HUES48 (cell line): ENCODE data around the gene MAP3K19.

ENCODE experiments used
- H3K27ac ChIP-seq: one replicate; pipeline ENCODE4 v1.7.0; 2013; ENCODE audit warnings: low read depth, low read length, inconsistent platforms
- H3K27me3 ChIP-seq: 2 replicates; pipeline ENCODE4 v1.6.1; 2013; ENCODE audit warnings: mild to moderate bottlenecking, low read length; ENCODE audit not compliant: control insufficient read depth, insufficient read depth
- H3K36me3 ChIP-seq: 2 replicates; pipeline ENCODE4 v1.6.1; 2013; ENCODE audit warnings: low read length; ENCODE audit not compliant: control insufficient read depth, insufficient read depth
- H3K4me1 ChIP-seq: 2 replicates; pipeline ENCODE4 v1.6.1; 2013; ENCODE audit warnings: mild to moderate bottlenecking, low read length; ENCODE audit not compliant: control insufficient read depth, insufficient read depth
- H3K4me3 ChIP-seq: 2 replicates; pipeline ENCODE4 v1.5.1; 2013; ENCODE audit warnings: mild to moderate bottlenecking, low read depth, low read length
- H3K9ac ChIP-seq: 2 replicates; pipeline ENCODE4 v1.6.1; 2013; ENCODE audit warnings: mild to moderate bottlenecking, low read depth, low read length, moderate library complexity
- H3K9me3 ChIP-seq: 2 replicates; pipeline ENCODE4 v1.6.1; 2013; ENCODE audit warnings: low read length; ENCODE audit not compliant: control insufficient read depth, insufficient read depth

Gene MAP3K19

GRCh38 chr2:134932864-134933526 is 114.3 kb downstream of the MAP3K19 start:
- peaks cover 46% of the 10 kb centered on the region for H3K36me3 ChIP-seq
- no peak overlapping the region for H3K27ac ChIP-seq
- no peaks in the 10 kb centered on the region for H3K27me3 ChIP-seq

GRCh38 chr2:134927195-134927594 is 120.1 kb downstream of the MAP3K19 start:
- H3K27ac ChIP-seq = no peak overlapping the region

More at GRCh38 chr2:134932864-134933526, 114.3 kb downstream of the MAP3K19 start:
- Histone ChIP-seq H3K9ac (no peak overlapping the region), H3K4me3 (no peak overlapping the region), H3K4me1 (peaks cover 19% of the 10 kb centered on the region; the same call in 1 of the 2 replicates), H3K9me3 (no peaks in the 10 kb centered on the region)

GRCh38 chr2:134926231-134926931 is 120.9 kb downstream of the MAP3K19 start:
- peaks cover 37% of the 10 kb centered on the region for H3K36me3 ChIP-seq
- H3K4me1 ChIP-seq = peaks cover 19% of the 10 kb centered on the region
- H3K9ac ChIP-seq = no peak overlapping the region
- no peaks in the 10 kb centered on the region for H3K9me3 ChIP-seq
- no peak overlapping the region for H3K27ac ChIP-seq
- no peaks in the 10 kb centered on the region for H3K27me3 ChIP-seq
- H3K4me3 ChIP-seq = no peak overlapping the region

More at GRCh38 chr2:134927195-134927594, 120.1 kb downstream of the MAP3K19 start:
- peaks cover 15% of the 10 kb centered on the region for H3K4me1 ChIP-seq
- no peaks in the 10 kb centered on the region for H3K27me3 ChIP-seq
- H3K36me3 ChIP-seq = peaks cover 36% of the 10 kb centered on the region
- no peak overlapping the region for H3K4me3 ChIP-seq
- H3K9ac ChIP-seq = no peak overlapping the region
- H3K9me3 ChIP-seq = no peaks in the 10 kb centered on the region

DNA sequence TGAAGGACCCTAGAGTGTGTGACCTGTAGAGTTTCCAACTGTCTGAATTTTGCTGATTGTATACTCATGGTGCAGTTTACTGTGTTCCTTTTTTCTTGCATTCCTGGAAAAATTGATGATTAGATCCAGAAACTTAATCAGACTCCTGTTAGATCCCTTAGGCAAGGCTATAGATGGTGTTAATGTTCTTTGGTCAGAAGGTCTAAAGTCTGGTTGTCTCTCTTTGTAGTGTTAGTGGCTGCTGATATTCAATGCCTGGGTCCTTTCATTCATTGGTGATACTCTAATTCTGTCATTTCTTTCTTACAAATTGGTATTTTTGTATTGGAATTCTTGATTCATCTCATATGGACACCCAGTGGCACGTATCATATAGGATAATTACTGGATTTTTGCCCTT is 122.3 kb downstream of the MAP3K19 start:
- no peak overlapping the region for H3K27ac ChIP-seq
- peaks cover 28% of the 10 kb centered on the region for H3K4me1 ChIP-seq
- H3K9me3 ChIP-seq = no peaks in the 10 kb centered on the region
- H3K36me3 ChIP-seq = peaks cover 42% of the 10 kb centered on the region
- no peak overlapping the region for H3K4me3 ChIP-seq
- no peak overlapping the region for H3K9ac ChIP-seq
- no peaks in the 10 kb centered on the region for H3K27me3 ChIP-seq

DNA sequence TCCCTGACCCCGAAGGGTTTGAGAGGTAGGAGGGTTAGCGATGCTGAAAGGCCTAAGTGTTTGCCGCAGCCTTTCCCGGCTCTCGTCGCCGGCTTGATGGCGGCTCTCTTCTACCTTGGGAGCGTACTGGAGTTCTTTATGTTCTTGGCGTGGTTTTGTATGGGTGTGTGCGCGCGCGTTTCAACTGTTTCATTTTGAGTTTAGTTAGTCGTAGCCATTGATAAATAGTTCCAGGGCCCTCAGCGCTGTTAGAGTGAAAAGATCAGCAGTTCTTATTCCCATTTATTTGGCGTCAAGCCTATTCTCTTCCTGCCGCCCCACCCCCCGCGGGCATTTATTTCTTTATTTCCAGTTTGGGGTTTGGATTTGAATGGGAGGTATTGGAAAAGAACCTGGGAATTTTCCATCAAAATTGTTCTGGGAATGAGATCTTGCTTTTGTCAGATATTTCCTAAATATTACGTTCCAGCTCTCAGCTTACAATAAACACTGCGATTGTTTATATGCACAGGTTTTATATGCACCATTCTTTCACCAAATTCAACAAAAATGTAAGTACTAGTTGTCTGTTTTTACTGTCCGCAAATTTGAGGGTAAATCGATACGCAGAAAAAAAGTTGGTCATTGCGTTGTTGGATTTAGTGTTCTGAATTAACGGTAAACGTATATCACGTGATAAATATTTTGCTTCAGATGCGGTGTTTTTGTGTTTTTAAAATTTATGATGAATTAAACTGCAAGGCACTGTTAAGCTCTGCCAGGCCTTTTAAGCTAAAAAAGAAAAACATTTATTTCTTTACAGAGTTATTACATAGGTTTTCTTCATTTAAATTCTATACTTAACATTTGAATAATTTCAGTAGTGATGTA is 127.7 kb downstream of the MAP3K19 start:
- Histone ChIP-seq H3K27me3 (no peaks in the 10 kb centered on the region), H3K9me3 (no peaks in the 10 kb centered on the region), H3K9ac (peak overlapping the region; percentile 100), H3K4me1 (peaks cover 25% of the 10 kb centered on the region), H3K27ac (peak overlapping the region; percentile 99), H3K36me3 (peaks cover 32% of the 10 kb centered on the region), H3K4me3 (peak overlapping the region; percentile 100)

- Histone ChIP-seq H3K27me3 (no peaks in the 10 kb centered on the region), H3K36me3 (peaks cover 24% of the 10 kb centered on the region), H3K4me1 (peaks cover 25% of the 10 kb centered on the region), H3K4me3 (peak within 1 kb of the TSS; percentile 100), H3K27ac (peak within 1 kb of the TSS; percentile 99), H3K9ac (peak within 1 kb of the TSS; percentile 100), H3K9me3 (no peaks in the 10 kb centered on the region)
These were observed 128.5 kb downstream of the MAP3K19 start, which contains the start of gene CCNT2 for GRCh38 chr2:134918526-134919340. Gene CCNT2 (plus strand): TSS chr2:134918822. CDS start chr2:134918855, 33 bp downstream.

DNA sequence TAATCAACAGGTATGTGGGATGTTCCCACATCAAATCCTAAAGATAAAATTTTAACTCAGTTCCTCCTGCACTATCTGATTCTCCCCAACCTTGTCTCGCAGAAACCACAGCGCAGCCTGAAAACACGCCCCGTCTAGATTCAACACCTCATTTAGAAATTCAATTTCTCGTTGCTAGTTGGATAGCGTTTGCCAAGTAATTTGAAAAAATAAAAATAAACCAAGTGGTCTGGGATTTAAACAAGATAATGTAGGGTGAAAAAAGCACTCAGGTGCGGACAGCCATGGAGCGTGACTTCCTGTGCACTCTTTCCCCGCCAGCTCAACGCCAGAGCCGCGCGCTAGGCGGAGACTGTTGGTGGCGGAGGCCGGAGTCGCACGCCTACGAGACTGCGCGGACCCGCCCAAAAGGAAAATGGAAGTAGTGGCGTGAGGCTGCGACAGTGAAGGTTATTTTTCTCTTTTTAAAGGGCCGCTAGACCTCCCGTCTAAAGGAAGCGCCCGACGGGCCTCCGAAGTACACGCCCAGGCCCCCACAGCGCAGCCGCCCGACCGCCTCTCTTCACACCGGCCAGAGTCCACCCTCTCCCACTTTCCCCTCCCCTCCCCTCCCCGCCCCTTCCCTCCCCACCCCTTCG is 129.2 kb downstream of the MAP3K19 start:
- Histone ChIP-seq H3K4me3 (peak overlapping the region; percentile 100), H3K4me1 (peaks cover 25% of the 10 kb centered on the region), H3K9me3 (no peaks in the 10 kb centered on the region), H3K27me3 (no peaks in the 10 kb centered on the region), H3K9ac (peak overlapping the region; percentile 88), H3K27ac (peak overlapping the region; percentile 99), H3K36me3 (peaks cover 18% of the 10 kb centered on the region)

DNA sequence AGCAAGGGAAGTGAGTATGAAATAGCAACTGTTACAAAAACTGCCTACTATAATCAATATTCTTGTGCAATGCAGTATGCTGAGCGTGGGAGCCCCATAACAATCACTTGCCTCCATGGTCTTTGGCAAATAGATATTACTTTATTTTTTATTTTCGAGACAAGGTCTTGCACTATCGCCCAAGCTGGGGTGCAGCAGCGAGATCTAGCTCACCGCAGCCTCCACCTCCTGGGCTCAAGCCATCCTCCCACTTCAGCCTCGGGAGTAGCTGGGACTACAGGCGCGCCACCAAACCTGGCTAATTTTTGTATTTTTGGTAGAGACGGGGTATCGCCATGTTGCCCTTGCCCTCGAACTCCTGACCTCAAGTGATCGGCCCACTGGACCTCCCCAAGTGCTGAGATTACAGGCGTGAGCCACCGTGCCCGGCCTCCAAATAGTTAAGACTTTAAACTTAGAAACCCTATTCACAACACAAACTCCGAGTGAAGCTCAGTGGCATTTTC is 129.8 kb downstream of the MAP3K19 start:
- Histone ChIP-seq H3K9ac (peak overlapping the region; percentile 88), H3K9me3 (no peaks in the 10 kb centered on the region), H3K27ac (peak overlapping the region; percentile 99), H3K27me3 (no peaks in the 10 kb centered on the region), H3K36me3 (peaks cover 15% of the 10 kb centered on the region), H3K4me1 (peaks cover 21% of the 10 kb centered on the region), H3K4me3 (peak overlapping the region; percentile 100)
